NOMO-1 treated with dmso at 0.1 percent for 144 hours (cell line): ENCODE measurements around the gene PCDHA1.

Experiments
- DNase-seq: peaks from one replicate; lab custom pipeline; 2025; ENCODE audit not compliant: unreplicated experiment; lab: John Stamatoyannopoulos, UW

PCDHA1 gene

DNA sequence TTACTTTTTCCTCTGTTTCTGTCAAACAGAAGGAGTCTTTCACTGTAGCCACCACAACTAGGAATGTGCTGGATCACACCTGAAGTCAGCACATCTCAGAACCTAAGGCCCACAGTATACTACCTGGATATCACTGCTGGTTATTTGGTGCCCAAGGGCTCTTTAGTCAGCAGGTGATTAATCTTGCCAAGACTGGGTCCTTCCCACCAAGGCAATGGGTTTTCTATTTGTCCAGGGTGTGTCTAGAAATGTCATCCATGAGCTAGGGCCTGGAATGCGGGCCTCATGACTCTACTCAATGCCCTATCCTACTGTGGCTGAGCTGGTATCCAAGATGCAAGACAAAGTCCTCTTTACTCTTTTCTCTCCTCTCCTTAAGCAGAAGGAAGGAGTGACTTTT is 130.4 kb downstream of the PCDHA1 start:
- DNase-seq: no peak

DNA sequence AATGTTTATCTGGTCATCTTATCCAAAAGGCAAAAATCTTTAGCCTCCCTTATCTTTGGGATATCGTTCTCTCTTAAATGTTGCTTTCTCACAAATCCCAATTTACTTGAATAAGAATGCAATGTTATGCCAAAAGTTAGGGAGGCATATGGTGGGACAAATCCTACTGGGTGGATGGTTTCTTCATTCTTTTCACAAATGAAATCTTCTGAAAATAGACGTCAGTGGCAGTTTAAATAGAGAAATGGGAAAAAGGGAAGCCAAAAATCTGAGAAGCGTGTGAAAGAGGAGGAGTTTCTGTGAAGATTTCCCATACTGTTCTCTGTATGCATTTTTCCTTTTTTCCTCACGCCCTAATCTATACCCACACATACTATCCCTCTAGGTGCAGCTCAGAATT is 137.7 kb downstream of the PCDHA1 start:
- no peak for DNase-seq

DNA sequence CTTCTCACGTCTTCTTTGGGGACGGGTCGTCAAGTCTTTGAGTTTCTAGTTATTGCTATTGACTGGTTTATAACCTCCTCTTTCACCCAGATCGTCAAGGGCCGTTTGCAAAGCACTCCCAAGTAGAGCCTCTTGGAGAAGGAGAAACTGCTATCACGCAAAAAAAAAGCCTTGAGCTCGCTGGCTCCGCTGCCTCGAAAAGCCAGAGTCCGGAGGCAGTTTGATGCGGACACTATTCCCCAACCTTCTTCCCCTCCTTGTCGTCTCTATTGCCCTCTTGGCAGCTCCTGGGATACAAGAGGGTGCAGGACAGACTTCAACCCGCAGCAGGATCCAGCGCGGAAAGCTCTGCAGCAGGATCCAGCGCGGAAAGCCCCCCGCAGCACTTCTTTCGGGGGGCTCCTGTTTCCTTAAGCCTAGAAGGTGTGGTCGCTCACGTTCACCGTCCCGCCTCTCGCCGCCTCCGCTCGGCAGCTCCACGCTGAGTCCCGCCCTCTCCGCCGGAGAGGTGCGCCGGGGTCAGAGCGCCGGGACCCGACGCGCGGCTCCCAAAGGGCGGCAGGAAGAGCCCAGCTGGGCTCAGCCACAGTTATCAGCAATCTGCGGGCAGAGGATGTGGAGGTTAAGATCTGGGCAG is 140.0 kb downstream of the PCDHA1 start, which contains the start of gene PCDHAC1:
Gene PCDHAC1, plus strand, starts transcription at position 494 of the 637 bp plus-strand sequence. CDS start 594 bp downstream, outside the sequence.
- no peak for DNase-seq

DNA sequence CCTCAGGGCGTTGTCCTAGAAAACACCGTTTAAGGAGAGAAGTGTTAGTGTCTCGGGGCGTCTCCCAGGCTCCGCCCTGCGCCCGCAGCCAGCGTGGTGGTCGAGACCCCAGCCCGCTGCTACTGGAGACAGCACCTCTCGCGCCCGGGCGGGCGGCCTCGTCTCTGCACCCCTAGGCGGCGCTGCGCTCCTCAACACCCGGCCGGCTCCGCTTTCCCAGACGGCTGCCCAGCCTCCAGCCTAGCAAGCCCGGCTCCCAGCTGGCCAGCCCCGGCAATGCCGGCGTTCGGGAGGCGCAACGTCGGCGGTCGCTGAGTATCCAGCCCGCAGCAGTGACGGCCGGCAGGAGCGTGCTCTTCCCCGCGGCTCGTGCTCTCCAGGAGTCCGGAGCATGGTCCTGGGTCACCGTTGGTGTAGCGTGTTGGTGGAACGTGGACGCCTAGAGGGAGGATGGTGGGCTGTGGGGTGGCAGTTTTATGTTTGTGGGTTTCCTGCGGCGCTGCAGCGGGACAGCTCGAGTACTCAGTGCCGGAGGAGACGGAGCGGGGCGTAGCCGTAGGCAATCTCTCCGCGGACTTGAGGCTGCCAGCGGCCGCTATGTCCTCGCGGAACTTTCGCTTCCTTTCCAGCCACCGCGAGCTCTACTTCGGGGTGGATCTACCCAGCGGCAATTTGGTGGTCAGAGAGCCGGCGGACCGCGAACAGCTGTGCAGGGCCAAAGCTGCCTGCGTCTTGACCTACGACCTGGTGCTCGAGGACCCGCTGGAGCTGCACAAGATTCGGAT is 140.7 kb downstream of the PCDHA1 start:
- no peak for DNase-seq

DNA sequence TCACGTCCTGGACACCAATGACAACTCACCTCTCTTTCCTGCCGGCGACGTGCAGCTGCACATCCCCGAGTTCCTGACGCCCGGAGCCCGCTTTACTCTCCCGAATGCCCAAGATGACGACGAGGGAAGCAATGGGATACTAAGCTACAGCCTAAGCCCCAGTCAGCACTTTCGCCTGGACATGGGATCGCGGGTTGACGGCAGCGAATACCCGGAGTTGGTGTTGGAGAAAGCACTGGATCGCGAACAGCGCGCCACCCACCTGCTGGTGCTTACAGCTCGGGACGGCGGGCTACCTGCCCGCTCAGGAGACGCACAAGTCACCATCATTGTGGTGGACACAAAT is 141.3 kb downstream of the PCDHA1 start:
- no peak for DNase-seq

DNA sequence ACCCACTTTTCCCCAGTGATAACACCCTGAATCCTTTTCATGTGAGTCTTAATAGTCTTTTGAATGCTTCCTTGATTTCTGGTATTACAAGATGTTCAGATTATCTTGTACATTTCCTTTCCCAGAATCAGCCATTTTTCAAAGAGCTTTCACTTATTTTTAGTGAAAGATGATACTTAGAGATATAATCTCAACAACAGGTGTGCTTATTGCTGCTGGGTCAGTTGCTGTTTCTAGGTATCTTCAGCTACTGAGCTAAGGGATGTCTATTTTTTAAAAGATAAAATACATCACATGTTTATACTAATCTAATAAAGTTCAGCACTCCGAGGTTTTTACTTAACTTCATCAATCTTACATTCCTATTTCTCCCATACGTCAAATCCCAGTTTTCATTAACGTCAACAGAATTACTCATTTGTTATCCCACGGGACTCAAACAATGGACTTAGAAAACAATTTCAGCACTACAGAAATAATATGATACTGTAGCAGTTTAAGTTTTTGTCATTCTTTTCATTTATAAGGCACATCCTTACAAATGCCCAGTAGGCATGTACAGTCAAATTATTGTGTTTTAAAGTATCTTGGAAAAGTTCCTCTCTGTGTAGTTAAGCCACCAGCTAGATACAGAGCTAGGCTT is 149.1 kb downstream of the PCDHA1 start:
- no peak for DNase-seq

DNA sequence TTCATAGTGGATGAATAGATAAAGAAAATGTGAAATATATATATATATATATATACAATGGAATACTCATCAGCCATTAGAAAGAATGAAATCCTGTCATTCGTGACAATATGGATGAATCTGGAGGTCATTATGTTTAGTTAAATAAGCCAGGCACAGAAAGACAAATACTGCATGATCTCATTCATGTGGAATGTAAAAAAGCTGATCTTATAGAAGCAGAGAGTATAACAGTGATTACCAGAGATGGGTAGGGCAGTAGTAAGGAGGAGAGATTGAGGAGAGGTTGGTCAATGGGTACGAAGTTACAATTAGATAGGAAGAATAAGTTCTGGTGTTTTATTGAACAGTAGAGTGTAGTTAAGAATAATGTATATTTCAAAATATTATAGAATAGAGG is 160.6 kb downstream of the PCDHA1 start:
- DNase-seq: no peak

DNA sequence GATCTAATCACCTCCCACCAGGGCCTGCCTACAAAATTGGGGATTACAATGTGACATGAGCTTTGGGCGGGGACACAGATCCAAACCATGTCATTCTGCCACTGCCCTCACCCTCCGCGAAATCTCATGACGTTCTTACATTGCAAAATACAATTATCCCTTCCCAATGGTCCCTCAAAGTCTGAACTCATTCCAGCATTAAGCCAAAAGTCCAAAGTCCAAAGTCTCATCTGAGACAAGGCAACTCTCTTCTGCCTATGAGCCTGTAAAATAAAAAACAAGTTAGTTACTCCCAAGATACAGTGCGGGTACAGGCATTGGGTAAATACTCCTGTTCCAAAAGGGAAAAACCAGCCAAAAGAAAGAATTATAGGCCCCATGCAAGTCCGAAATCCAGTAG is 165.7 kb downstream of the PCDHA1 start:
- no peak for DNase-seq

DNA sequence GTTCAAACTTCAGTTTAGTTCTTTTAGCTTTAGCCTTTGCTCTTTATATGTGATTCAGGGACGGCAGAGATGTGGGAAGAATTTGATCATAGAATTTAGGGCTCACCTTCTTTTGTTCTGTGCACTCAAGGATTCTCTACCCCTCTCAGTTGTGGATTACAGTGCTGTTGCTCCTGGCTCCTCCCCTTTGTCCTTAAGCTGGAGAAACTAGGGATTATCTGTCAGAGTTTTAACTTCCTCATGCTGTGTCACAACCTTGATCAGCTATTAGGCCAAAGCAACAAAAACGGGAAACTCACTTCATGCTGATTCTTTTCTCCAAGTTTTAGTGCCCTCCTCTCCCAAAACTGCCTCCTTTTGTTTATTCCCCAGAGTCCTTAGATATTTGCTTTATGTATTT is 167.3 kb downstream of the PCDHA1 start:
- DNase-seq: no peak

DNA sequence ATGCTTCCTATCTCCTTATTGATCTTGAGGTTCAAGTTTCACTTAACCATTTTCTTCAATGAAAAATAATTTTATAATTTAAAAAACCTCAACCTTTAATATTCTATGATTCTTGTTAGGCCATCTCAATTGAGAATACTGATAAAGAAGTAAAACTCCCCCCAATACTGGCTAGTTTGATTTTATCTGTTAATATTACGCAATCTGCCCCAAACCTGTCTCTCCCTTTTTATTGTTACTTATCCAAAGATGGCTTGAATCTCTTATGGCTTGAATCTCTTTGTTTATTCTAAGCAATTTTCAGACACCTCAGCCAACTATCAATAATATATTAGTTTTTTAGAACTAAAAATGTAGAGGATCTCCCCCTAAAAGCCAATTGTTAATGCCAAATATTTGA is 176.2 kb downstream of the PCDHA1 start:
- DNase-seq: no peak

DNA sequence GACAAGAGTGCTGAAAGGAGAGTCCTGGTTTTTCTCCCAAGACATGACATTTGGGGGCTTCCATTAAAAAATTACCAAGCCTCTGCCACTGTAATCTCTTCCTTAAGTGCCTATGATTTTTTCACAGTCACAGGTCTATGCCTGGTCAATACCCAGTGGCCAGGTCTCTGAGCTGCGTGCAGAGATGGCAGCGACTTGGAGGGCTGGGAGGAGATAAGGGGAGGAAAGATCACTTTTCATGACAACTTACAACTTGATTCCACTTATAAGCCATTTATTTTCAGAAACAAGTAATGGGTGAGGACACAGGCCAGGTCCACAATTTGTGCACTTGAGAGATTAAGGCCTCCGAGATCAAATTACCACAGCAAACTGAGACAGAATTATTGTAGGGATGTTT is 178.4 kb downstream of the PCDHA1 start:
- DNase-seq: no peak

DNA sequence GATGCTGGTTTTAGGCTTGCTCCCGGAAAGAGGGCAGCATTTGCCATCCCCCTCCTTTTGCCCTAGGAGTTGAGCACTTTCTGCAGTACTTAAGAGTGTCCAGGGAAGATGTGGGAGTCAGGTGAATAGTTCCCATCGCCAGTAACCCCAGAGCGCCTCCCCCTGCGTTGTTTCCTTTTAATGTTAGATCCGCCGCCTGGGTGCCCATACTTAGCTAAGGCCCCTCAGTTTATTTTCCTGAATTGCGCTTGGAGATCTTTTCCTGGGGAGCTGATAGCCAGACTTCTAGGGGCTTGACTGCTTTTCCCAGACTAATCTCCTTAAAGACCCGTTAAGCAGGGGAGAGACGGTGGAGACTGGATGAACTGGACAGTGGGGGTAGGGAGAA is 180.0 kb downstream of the PCDHA1 start:
- no peak for DNase-seq

DNA sequence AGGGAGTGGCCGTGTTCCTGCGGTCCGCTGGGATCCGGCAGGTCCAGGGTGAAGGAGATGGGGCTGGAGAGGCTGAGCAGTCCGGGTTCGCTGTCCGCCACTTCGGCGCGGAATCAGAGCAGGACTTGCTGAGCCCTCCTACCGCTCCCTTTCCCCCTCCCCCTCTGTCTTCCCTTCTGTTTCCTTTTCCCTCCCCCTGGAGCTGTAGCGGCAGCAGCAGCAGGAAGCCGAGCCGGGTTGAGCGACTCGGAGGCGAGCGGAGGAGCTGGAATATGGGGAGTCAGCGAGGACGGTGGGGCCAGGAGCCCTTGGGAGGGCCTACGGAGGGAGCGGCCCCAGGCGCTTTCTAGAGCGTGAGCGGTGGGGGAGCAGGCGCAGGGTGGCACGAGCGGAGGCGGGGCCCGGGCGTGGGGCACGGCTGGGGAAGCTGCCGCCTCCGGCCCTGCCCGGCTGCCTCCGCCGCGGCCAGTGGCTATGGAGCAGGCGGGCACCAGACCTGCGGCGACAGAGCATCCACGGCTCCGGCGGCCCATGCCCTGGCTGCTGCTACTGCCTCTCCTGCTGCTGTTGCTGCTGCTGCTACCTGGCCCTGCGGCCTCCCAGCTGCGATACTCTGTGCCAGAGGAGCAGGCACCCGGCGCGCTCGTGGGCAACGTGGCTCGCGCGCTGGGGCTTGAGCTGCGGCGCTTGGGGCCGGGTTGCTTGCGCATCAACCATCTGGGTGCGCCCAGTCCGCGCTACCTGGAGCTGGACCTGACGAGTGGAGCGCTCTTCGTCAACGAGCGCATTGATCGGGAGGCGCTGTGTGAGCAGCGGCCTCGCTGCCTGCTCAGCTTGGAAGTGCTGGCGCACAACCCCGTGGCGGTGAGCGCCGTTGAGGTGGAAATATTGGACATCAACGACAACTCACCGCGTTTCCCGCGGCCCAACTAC is 180.6 kb downstream of the PCDHA1 start, which contains the start of gene PCDHAC2:
Gene PCDHAC2, plus strand, starts transcription at position 184 of the 933 bp plus-strand sequence. Its CDS starts 291 bp downstream, at position 475.
- no peak for DNase-seq

DNA sequence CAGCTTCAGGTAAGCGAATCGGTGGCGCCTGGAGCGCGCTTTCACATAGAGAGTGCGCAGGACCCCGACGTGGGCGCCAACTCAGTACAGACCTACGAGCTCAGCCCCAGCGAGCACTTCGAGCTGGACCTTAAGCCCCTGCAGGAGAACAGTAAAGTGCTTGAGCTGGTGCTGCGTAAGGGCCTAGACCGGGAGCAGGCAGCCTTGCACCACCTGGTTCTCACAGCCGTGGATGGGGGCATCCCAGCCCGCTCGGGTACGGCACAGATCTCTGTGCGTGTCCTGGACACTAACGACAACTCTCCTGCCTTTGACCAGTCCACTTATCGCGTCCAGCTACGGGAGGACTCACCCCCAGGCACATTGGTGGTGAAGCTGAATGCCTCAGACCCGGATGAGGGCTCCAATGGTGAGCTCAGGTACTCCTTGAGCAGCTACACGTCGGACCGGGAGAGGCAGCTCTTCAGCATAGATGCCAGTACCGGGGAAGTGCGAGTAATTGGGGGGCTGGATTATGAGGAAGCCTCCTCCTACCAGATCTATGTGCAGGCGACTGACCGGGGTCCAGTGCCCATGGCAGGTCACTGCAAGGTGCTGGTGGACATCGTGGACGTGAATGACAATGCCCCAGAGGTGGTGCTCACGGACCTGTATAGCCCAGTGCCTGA is 181.4 kb downstream of the PCDHA1 start:
- DNase-seq: no peak

DNA sequence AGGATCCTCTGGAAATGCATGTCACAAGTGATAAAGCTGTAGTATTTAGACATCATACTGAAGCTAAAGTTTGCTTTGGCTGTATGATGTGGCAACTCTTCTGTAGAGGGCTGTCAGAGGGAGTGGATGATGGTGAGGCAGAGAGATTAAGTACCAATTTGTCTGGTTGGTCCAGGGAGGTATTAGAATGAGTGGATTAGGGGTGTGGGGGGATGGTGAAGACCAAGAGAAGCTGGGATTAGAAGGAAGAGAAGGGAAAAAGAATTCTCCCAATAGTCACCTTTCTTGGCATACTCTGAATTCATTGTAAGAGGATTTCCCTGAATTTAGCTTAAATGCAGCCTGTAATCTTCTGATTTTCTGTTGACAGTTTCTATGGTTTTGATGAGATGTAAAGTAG is 183.9 kb downstream of the PCDHA1 start:
- no peak for DNase-seq

DNA sequence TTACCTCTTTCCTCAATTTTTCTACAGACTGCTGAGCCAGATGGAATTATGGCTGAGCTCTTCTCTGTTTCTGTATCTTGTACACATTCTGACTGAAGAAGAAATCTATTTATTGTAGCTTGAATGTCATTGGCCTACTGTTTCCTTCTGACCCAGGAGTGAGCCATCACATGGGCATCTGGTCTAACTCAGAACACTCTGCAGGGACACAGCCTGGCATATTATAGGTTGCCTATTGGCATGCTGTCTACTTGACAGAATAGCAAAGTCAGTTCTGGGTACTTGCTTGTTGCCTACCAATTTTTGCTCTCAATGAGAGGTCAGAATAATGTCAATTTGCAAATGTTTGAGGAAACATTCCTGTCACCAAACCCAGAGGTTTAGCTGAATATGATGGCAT is 187.6 kb downstream of the PCDHA1 start:
- DNase-seq: no peak

DNA sequence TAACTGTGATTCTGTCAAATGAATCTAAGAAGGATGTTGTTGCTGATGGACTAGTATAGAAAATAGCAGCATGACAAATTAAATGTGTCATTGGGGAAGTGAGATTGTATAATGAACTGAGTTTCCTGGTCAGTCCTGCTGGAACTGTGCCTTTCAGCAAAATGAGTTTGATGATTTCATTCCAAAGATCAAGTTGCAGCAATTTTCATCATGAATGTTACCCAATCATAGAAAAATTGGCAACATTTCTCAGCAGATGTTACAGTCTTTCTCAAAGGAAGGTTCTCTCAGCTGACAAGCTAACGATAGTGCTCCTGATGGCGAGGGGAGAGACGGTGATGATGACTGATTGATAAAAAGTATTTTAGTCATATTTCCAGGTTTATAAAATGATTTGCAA is 191.1 kb downstream of the PCDHA1 start:
- DNase-seq: no peak

DNA sequence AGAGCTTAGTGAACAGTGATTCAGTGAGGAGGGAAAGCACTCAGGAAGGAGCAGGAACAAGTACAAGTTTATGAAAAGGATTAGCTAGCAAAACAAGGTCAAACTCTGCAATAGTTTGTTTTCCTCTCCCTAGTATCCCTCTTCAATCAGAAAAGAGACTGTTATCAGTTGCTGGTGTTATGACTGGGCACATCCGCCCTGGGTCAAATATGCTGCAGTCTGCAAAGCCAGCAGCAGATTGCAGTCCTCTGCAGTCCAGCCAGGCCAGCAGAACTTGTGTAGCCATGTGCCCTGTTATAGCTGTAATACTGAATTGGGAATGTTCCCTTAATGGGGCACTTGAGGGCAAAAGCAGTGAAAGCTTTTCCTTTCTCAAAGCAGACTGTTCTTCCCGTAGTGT is 192.3 kb downstream of the PCDHA1 start:
- no peak for DNase-seq

DNA sequence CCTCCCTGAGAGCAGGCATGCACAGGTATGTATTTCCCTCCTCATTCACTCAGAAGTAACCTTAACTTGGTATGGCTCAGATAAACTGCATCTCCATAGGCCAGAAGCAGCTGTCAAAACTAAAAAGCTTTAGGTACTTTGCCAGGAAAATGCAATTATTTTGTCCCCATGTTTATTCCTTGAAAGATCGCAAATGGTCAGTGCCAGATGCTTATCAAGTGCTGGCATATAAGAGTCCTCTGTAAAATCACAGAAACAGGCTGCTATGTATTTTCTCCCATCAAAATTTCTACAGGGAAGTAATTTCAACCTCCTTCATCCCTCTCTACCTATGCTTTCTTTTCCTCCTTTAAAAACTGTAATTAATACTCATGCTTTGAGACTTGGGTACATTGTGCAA is 193.0 kb downstream of the PCDHA1 start:
- DNase-seq: no peak

DNA sequence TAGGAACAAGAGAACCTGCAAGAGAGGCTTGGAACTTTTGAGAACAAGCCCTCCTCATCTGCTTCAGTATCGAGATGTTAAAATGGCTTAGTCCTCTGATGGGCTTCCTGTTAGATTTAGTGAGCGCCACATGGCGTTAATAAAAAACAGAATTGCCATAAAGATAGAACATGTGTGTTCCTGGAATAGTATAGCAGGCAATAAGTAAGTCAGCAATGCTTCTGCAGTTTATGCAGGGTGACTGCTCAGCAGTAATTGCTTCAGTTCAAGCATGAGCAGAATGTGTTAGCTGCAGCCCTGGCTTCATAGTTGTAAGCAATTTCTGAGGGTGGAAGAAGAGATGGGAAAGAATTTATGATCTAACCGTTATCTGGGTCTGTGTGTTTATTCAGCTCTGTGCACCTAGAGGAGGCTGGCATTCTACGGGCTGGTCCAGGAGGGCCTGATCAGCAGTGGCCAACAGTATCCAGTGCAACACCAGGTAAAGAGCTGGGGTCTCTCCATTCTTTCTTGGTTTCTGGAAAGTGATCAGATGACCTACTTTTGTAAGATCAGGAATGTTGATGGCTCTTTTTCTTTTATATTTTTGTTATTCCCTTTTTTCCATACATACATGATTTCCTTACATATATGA is 196.3 kb downstream of the PCDHA1 start:
- no peak for DNase-seq
